ENCODE measurements around the gene MINAR2.

DNA sequence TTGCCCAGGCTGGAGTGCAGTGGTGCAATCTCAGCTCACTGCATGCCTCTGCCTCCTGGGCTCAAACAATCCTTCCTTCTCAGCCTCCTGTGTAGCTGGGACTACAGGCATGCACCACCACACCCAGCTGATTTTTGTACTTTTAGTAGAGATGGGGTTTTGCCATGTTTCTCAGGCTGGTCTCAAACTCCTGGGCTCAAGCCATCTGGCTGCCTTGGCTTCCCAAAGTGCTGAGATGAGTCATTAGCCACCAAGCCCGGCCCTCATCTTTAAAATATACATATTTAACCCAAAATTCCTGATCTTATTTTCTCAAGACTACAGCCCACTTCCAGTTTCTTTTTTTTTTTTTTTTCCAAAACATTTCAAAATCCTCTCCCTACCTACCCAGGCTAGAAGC, 31.7 kb upstream of the MINAR2 start:
- TF ChIP-seq POLR2A (IDR thresholded peaks at IDR 0.05; ENCODE audit: low read length) (no peak), GATA1 (IDR thresholded peaks at IDR 0.05; ENCODE audit: low read depth, low read length) (no peak)

Data from erythroblast (primary cell).